GM19395 (cell line): ENCODE data around the gene TMEM200A.

Source experiments
- ATAC-seq: cut with Tn5 transposase; IDR thresholded peaks from one replicate; pipeline ENCODE4 v1.9.1; 2021; ENCODE audit warnings: mild to moderate bottlenecking, moderate library complexity; ENCODE audit not compliant: unreplicated experiment

Gene TMEM200A

DNA sequence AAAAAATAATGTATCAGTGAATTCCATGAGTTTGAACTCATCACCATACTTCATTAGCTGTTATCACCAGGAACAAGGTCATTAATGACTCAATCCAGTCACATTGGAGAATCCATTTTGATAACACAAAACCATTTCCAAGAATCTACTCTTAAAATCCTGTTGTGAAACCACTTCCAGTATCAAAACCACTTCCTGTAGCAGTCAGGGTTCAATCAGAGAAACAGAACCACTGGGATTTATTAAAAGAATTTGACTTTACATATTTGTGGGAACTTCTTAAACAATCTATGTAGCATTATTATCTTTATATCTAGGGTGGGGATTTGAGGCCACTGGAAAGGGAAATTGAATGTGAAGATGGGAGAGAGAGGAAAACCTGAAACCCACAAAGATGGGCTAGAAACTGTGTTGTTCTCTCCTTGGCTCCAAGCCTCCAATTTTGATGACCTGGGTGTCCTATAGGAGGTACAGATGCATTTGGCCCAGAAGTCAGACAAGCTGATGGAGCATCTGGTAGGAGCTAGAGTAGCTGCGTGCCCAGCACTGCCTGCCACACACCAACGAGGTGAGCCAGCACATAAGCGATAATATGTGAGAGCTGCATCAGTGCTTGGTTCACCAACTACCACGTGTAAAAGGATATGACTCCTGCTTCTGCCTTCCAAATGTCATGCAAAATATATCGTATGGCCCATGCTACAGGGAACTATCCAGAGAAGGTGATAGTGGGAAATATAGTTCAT is 117.0 kb downstream of the TMEM200A start:
- ATAC-seq = no peak

DNA sequence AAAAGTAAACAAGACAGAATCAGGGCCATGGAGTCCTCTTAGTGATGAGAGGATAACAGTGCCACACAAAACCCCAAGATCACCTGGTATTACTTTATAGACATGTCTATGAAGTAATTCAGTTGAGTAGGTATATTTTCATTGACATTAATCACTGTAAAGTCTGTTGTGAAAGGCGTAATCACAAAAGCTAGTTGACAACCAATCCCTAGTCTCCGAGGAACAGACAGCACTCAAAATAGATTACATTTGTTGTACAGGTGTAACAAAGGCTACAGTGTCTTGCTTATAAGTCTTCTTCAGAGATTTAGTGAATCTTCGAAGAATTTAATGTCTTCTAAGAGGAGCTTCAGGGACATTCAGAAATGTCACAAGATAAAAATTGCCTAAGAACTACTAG is 120.1 kb downstream of the TMEM200A start:
- ATAC-seq = no peak

DNA sequence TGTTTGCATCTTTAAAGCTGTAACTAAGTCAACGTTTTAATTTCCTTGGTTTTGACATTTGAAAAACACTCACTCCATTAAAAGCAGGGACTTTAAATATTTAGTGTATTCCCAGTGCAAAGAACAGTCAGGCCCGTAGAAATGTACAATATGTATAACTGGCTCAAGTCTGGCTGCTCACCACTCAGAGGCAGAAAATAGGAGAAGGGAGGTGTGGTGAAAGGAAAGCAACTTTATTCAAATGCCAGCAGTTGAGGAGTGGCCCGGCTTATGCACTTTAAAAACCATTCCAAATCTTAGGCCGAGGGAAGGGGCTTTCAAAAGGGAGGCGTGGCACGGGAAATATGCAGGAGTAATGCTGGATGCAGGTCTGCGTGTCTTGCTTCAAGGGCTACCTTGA is 120.6 kb downstream of the TMEM200A start:
- no peak for ATAC-seq

DNA sequence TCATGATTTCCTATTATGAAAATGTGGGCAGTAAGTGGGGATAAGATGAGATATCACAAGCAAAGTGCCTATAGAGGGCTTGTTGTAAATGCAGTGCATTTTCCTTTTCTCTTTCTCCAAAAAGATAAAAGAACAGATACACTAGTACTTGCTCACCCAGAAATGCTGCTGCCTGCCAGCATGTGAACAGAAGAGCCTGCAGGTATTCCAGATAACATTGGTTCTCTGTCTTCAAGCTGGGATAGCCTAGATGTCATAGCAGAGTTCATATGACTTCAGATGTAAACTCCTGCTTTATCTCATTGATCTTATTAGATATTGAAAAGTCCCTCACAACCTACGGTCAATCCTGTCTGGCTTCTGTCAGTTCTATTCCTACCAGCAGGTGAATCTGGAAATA is 123.7 kb downstream of the TMEM200A start:
- ATAC-seq = no peak
